ENCODE results near the gene BAHCC1. TPM values are rescaled to one million over a fixed set of nuclear protein-coding genes. Genes with fewer than 3 reads are reported as not detected.
A peak's percentile ranks its signal among the peaks of the same experiment; 100 is the strongest.

Gene BAHCC1
- total RNA-seq, 1 donor from 2014 or later = 3.4 TPM

DNA sequence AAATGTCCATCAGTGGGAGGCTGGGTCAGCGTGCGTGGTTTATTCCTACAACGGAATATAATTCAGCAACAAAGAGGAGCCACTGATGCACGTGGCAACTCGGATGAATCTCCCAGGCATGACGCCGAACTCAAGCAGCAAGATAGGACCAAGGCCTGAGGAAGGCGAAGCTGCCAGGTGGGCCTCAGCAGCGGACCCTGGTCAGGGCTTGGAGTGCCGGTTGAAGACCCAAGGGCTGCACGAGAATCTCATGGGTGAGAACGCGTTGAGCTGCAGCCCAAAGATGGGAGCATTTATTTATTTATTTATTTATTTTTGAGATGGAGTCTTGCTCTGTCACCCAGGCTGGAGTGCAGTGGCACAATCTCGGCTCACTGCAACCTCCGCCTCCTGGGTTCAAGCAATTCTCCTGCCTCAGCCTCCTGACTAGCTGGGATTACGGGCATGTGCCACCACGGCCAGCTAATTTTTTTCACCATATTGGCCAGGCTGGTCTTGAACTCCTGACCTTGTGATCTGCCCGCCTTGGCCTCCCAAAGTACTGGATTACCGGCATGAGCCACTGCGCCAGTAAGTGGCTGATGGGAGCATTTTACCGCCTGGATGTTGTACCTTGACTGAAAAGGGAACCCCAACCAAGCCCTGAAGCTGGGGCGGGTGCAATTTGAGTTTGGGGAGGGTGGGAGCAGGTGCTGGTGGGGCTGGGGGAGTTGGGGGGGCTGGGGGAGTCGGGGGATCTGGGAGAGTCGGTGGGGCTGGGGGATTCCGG, 18.1 kb upstream of the BAHCC1 start:
- no peak overlapping the region for H2AFZ ChIP-seq (replicated peaks)
- Mint-ChIP-seq H3K36me3 (no peaks in the 10 kb centered on the region), H3K27me3 (ENCODE audit: insufficient read depth, low read depth) (peaks cover 3% of the 10 kb centered on the region), H3K4me1 (peaks cover 12% of the 10 kb centered on the region), H3K9me3 (no peaks in the 10 kb centered on the region), H3K27ac (no peak overlapping the region), H3K4me3 (peak overlapping the region; percentile 13)
- DNase-seq (ENCODE audit: low spot score) = no peak
- H3K27me3 ChIP-seq = no peaks in the 10 kb centered on the region
- H4K20me1 ChIP-seq (ENCODE audit: low read depth) = no peaks in the 10 kb centered on the region
- no peak overlapping the region for H3K4me3 ChIP-seq
- H3K9ac ChIP-seq = no peak overlapping the region
- TF ChIP-seq EZH2 (IDR thresholded peaks at IDR 0.05) (no peak), EZH2phosphoT487 (IDR thresholded peaks at IDR 0.05) (no peak)
- TF ChIP-seq, protein P1, sequence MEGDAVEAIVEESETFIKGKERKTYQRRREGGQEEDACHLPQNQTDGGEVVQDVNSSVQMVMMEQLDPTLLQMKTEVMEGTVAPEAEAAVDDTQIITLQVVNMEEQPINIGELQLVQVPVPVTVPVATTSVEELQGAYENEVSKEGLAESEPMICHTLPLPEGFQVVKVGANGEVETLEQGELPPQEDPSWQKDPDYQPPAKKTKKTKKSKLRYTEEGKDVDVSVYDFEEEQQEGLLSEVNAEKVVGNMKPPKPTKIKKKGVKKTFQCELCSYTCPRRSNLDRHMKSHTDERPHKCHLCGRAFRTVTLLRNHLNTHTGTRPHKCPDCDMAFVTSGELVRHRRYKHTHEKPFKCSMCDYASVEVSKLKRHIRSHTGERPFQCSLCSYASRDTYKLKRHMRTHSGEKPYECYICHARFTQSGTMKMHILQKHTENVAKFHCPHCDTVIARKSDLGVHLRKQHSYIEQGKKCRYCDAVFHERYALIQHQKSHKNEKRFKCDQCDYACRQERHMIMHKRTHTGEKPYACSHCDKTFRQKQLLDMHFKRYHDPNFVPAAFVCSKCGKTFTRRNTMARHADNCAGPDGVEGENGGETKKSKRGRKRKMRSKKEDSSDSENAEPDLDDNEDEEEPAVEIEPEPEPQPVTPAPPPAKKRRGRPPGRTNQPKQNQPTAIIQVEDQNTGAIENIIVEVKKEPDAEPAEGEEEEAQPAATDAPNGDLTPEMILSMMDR (IDR thresholded peaks at IDR 0.05) = no peak
- H3F3A ChIP-seq (ENCODE audit: low read depth) = no peaks in the 10 kb centered on the region
- no peaks in the 10 kb centered on the region for H3K4me1 ChIP-seq
- H3K27ac ChIP-seq = no peak overlapping the region
- no peaks in the 10 kb centered on the region for H3K9me3 ChIP-seq (ENCODE audit: low read depth)
- H3K79me2 ChIP-seq (ENCODE audit: low read depth) = no peaks in the 10 kb centered on the region
- H3K4me2 ChIP-seq = no peak overlapping the region
- H3K36me3 ChIP-seq = no peaks in the 10 kb centered on the region

- no peak overlapping the region for H2AFZ ChIP-seq (replicated peaks)
Measured at GRCh38 chr17:81378941-81379511, 16.2 kb upstream of the BAHCC1 start.

GRCh38 chr17:81379523-81379942, 15.7 kb upstream of the BAHCC1 start:
- Mint-ChIP-seq H3K9me3 (no peaks in the 10 kb centered on the region), H3K27ac (no peak overlapping the region), H3K4me1 (peaks cover 6% of the 10 kb centered on the region), H3K27me3 (ENCODE audit: insufficient read depth, low read depth) (peaks cover 8% of the 10 kb centered on the region), H3K36me3 (no peaks in the 10 kb centered on the region), H3K4me3 (no peak overlapping the region)
- no peak overlapping the region for H3K27ac ChIP-seq
- no peak overlapping the region for H3K4me2 ChIP-seq
- no peak overlapping the region for H2AFZ ChIP-seq (replicated peaks)
- no peaks in the 10 kb centered on the region for H3K9me3 ChIP-seq (ENCODE audit: low read depth)
- no peaks in the 10 kb centered on the region for H3K36me3 ChIP-seq
- peaks cover 20% of the 10 kb centered on the region for H3K27me3 ChIP-seq
- H3F3A ChIP-seq (ENCODE audit: low read depth) = no peaks in the 10 kb centered on the region
- no peaks in the 10 kb centered on the region for H3K4me1 ChIP-seq
- TF ChIP-seq EZH2 (IDR thresholded peaks at IDR 0.05) = no peak
- TF ChIP-seq, protein P1 (IDR thresholded peaks at IDR 0.05) = no peak
- no peak for TF ChIP-seq EZH2phosphoT487 (IDR thresholded peaks at IDR 0.05)
- H4K20me1 ChIP-seq (ENCODE audit: low read depth) = no peaks in the 10 kb centered on the region
- H3K4me3 ChIP-seq = no peak overlapping the region
- H3K79me2 ChIP-seq (ENCODE audit: low read depth) = no peaks in the 10 kb centered on the region
- DNase-seq (ENCODE audit: low spot score) = no peak
- no peak overlapping the region for H3K9ac ChIP-seq

More at GRCh38 chr17:81378941-81379511, 16.2 kb upstream of the BAHCC1 start:
- Histone ChIP-seq H3K27ac (no peak overlapping the region), H3K4me1 (no peaks in the 10 kb centered on the region), H3K4me3 (no peak overlapping the region), H3K79me2 (ENCODE audit: low read depth) (no peaks in the 10 kb centered on the region), H3K27me3 (peaks cover 15% of the 10 kb centered on the region), H3K9ac (no peak overlapping the region), H4K20me1 (ENCODE audit: low read depth) (no peaks in the 10 kb centered on the region), H3F3A (ENCODE audit: low read depth) (no peaks in the 10 kb centered on the region), H3K4me2 (no peak overlapping the region), H3K36me3 (no peaks in the 10 kb centered on the region), H3K9me3 (ENCODE audit: low read depth) (no peaks in the 10 kb centered on the region)
- Mint-ChIP-seq H3K4me1 (peaks cover 6% of the 10 kb centered on the region), H3K27me3 (ENCODE audit: insufficient read depth, low read depth) (peaks cover 8% of the 10 kb centered on the region), H3K27ac (no peak overlapping the region), H3K9me3 (no peaks in the 10 kb centered on the region), H3K36me3 (no peaks in the 10 kb centered on the region), H3K4me3 (no peak overlapping the region)
- TF ChIP-seq EZH2phosphoT487 (IDR thresholded peaks at IDR 0.05) (no peak), EZH2 (IDR thresholded peaks at IDR 0.05) (no peak)
- TF ChIP-seq, protein P1 (IDR thresholded peaks at IDR 0.05) = no peak
- no peak for DNase-seq (ENCODE audit: low spot score)

Measured in neural progenitor cell (in vitro differentiated cells).